CD4-positive, alpha-beta T cell treated with Interleukin-12 subunit alpha and Interleukin-12 subunit beta, for 1 hour (primary cell): ENCODE results near the gene TLDC2.
"Not testable (repeated sequence)": the region's sequence is repeated elsewhere in the genome, so short reads cannot be mapped to it uniquely, and the experiment has no call there.

ENCODE experiments used
- DNase-seq: peaks from one replicate; pipeline ENCODE4 v3.0.0-alpha.2; 2020

TLDC2 gene

DNA sequence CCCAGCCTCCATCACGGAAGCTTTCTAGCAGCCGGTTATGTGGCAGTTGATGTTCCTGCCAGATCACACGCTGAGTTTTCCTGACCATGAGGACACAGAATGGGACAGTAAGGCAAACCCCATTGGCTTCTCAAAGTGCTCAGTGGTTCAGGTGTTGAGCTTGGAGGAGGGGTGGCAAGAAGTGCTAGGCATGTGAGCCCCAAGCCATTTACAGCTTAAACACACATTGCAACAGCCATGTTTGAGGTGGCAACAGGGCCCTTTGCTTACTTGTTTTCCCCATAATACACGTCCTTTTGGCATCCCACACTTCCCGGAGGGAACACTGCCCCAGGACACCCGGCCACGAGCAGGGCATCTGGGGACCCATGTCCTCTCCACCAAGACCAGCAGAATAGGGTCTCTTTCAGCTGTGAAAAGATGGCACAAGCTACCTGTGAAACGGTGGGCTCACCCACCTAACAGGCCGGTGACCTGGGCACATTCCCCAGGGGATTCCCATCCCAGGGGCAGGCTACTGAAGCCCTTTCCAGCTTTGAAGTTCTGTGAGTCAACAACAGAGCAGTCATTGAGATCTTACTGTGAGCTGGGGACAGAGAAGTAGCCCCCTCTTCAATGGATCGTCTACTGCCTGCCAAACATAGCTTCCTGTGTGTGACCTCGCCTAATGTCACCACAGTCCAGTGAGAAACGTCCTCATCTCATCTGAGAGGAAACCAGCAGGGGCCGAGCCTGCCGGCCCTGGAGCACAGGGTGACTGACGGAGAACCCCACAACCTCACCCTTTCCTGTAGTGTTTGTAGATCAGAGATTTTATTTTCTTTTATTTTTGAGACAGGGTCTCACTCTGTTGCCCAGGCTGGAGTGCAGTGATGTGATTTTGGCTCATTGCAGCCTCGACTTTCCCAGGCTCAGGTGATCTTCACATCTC, 4.0 kb upstream of the TLDC2 start:
- DNase-seq = no peak

DNA sequence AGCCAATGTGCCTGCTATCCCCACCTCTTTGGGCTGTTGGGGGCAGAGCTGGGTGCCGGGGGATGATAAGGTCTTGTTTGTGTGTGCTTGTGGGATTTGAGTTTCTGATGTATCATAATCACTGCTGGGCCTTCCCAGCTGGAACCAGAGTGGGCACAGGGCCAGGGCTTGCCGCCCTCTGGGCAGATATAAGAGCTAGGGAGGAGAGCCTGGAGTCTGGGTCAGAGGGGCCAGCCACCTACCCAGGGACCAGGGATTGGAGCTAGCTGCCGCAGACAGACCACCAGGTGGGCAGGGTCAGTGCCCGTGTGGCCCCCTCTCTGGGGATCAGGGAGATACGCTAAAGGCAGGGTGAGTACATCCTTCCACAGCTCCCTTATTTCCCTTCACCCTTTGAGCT, 3.1 kb upstream of the TLDC2 start:
- DNase-seq = no peak

DNA sequence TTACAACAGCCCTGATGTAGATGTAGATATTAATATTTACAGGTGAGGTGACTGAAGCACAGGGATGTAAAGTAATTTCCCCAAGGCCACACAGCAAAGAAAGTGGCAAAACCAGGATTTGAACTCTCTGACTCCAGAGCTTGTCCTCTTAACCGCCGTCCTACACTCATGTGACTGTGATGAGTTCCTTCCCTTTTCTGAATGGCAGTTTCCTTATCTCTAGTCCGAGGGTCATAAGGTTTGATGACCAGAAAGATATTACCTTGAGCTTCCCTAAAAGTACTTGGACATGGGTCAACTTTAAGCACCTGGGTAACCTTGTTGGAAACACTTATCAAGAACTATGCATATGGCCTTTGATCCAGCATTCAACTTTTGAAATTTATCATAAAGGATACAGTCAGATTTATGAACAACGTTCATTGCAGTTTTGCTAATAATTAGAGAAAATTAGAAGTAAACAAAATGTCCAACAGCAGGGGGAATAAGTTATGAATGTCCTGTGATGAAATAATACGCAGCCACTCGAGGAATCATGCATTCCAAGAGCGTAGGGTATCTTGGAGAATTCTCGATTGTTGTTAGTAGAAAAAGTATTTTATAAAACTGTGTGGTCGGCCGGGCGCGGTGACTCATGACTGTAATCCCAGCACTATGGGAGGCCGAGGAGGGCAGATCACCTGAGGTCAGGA, 2.3 kb upstream of the TLDC2 start:
- DNase-seq = no peak

GRCh38 chr20:36875093-36875492, 845 bp upstream of the TLDC2 start:
- DNase-seq = not testable (repeated sequence)

DNA sequence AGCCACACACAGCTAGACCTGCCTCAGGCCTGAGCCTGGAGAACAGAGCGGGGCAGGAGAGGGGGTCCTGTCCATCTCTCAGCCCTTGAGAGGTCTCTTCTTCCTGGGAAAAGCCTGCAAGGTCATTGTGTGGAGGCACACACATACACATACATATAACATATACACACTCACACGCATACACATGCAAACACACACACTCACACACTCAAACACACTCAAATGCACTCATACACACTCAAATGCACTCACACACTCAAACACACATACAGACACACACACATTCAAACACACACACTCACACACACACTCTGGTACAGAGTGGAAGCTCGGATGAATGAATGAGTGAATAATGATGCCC, 515 bp downstream of the TLDC2 start:
- no peak for DNase-seq

DNA sequence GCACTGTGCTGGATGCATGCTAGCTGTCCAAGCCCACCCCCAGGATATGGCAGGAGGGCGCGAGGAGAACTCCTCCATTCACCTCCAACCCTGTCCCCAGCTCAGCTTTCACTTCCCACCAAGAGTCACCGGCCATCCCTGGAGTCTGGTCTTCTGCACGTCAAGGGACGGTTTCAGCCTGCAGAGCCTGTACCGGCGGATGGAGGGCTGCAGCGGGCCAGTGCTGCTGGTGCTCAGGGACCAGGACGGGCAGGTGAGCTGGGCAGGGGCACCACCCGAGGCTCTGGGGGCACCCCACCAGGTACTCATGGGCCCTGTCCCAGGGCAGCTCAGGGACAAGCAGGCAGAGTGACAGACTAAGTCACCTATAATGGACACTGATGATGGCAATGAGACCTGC, 3.0 kb downstream of the TLDC2 start:
- no peak for DNase-seq

DNA sequence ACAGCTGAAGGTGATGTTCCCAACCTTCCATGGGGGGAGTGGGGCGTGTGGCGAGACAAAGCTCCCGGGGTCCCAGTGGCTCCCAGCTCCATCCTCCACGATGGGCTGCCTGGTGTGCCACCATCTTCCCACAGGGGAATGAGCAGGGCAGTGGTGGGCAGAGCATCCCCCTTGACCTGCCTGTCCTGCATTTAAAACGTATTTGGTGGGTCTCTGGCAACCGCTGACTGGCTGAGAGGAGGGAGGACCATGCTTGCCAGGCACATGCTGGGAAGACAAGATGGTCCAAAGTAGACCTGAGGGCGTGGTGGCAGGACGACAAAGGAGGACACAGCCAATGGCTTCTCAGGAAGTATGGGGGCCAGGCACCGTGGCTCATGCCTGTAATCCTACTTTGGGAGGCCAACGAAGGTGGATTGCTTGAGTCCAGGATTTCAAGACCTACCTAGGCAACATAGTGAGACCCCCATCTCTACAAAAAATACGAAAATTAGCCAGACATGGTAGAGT, 4.9 kb downstream of the TLDC2 start:
- DNase-seq = no peak

GRCh38 chr20:36881331-36881730, 5.4 kb downstream of the TLDC2 start:
- DNase-seq = no peak

GRCh38 chr20:36881888-36882287, 6.0 kb downstream of the TLDC2 start:
- no peak for DNase-seq

DNA sequence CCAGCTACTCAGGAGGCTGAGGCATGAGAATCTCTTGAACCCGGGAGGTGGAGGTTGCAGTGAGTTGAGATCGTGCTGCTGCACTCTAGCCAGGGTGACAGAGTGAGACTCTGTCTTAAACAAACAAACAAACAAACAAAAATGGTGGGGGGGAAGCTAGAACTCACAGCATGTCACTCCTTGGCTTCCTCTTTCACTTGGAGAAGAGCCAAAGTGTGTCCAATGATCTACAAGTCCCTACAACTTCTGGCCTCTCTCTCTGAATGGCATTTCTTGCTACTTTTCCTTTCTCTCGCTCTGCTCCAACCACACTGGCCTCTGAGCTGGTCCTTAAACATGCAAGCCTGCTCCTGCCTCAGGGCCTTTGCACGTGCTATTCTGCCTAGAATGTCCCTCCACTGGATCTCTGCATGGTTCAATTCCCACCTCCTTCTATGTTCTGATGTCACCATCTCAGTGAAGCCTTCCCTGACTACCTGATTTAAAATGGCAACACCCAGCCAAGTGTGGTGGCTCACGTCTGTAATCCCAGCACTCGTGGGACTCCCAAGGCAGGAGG, 8.1 kb downstream of the TLDC2 start:
- DNase-seq = no peak

- DNase-seq = no peak
These were observed 9.4 kb downstream of the TLDC2 start for GRCh38 chr20:36885356-36885755.

- peak; percentile 78 for DNase-seq
These were observed 11.2 kb downstream of the TLDC2 start for GRCh38 chr20:36886859-36887751.

DNA sequence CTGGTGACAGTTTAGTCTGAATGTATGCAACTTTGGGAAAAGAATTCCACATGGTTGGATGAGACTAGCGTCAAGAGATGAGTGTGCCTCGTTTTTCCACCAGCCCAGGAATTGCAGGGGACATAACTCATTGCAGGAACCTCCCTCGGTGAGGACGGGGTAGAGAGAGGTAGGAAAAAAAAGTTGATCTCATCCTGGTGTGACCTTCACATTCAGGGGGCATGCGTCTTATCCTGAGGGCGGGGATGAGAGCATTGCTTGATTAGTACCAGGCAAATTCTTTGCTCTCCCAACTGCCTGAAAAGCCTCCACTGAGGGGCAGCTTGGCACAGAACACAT, 11.8 kb downstream of the TLDC2 start:
- no peak for DNase-seq

DNA sequence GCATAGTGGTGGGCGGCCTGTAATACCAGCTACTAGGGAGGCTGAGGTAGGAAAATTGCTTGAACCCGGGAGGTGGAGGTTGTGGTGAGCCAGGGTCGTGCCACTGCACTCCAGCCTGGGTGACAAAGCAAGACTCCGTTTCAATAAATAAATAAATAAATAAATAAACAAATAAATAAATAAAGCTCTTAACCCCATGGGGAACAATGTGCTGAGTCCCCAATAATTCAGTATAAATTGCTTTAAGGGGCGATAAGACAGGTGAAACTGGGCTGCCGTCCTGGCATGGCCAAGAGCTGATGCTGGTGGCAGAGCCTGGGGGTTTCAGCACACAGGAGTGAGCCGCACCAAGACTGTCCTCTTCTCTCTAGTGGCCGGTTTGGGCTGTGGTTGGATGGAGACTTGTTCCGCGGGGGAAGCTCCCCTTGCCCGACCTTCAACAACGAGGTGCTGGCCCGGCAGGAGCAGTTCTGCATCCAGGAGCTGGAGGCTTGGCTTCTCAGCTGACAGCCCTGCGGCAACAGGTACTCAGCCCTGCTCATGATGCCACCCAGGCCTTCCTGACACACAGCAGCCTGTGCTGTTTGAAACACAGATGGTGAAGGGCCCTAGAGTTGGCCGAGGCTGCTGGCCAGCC, 13.1 kb downstream of the TLDC2 start:
- DNase-seq = no peak

- no peak for DNase-seq
These were observed 14.6 kb downstream of the TLDC2 start for GRCh38 chr20:36890586-36890985.

- DNase-seq = no peak
These were observed 15.3 kb downstream of the TLDC2 start for GRCh38 chr20:36891211-36891610.

GRCh38 chr20:36893801-36894200, 17.9 kb downstream of the TLDC2 start:
- no peak for DNase-seq

GRCh38 chr20:36895036-36895435, 19.1 kb downstream of the TLDC2 start:
- no peak for DNase-seq

GRCh38 chr20:36904690-36905089, 28.8 kb downstream of the TLDC2 start:
- no peak for DNase-seq

GRCh38 chr20:36905566-36905965, 29.6 kb downstream of the TLDC2 start:
- DNase-seq = not testable (repeated sequence)

DNA sequence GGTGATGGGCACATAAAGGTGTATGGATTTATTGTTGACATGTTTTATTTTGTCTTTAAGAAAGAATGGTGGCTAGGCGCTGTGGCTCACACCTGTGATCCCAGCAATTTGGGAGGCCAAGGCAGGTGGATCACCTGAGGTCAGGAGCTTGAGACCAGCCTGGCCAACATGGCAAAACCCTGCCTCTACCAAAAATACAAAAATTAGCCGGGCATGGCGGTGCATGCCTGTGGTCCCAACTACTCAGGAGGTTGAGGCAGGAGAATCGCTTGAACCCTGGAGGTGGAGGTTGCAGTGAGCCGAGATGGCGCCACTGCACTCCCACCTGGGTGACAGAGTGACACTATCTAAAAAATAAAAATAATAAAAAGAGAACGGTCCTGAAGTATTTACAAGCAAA, 30.1 kb downstream of the TLDC2 start:
- DNase-seq = not testable (repeated sequence)

GRCh38 chr20:36908603-36909002, 32.7 kb downstream of the TLDC2 start:
- DNase-seq = no peak
